K562 (cell line): Measurements from ENCODE around the gene LAMTOR1. TPM values are rescaled to one million over a fixed set of nuclear protein-coding genes. Genes with fewer than 3 reads are reported as not detected.
A peak's percentile ranks its signal among the peaks of the same experiment; 100 is the strongest.

ENCODE experiments used
- CBFB ChIP-seq: sonication (generic); formaldehyde crosslinking; IDR thresholded peaks from 2 replicates; pipeline ENCODE4 v1.4.0; 2020; ENCODE audit warnings: mild to moderate bottlenecking, missing genetic modification reagents
- GATAD2B ChIP-seq: fragments of 450-650 bp; IDR thresholded peaks from 2 replicates; pipeline ENCODE4 v1.6.1; 2017; ENCODE audit warnings: mild to moderate bottlenecking, borderline replicate concordance
- HNRNPK ChIP-seq: fragments of 200-400 bp; formaldehyde crosslinking; IDR thresholded peaks from one replicate; pipeline ENCODE4 v1.6.1; 2018; ENCODE audit warnings: mild to moderate bottlenecking, low read depth, low read length; ENCODE audit not compliant: poor library complexity, severe bottlenecking
- NCOA2 ChIP-seq, 2 experiments: fragments of 450-650 bp; IDR thresholded peaks; 2 replicates each; pipeline ENCODE4 v1.6.1; 2018; ENCODE audit warnings: mild to moderate bottlenecking in 2 of 2, moderate library complexity in 1 of 2; ENCODE audit not compliant: partially characterized antibody in 2 of 2
- POLR2A ChIP-seq: fragments of 450-650 bp; conservative IDR thresholded peaks from 2 replicates; pipeline ENCODE4 v1.6.1; 2016
- POLR3A ChIP-seq: IDR thresholded peaks from 2 replicates; pipeline ENCODE4 v1.6.1; 2011; ENCODE audit warnings: borderline replicate concordance, mild to moderate bottlenecking, moderate library complexity; ENCODE audit not compliant: insufficient read length, insufficient read depth; ENCODE audit errors: extremely low read depth
- RBM39 ChIP-seq: fragments of 200-400 bp; formaldehyde crosslinking; optimal IDR thresholded peaks from 2 replicates; pipeline ENCODE3; 2018; ENCODE audit warnings: low read depth, low read length
- TARDBP ChIP-seq: fragments of 450-650 bp; IDR thresholded peaks from 2 replicates; pipeline ENCODE4 v1.6.1; 2016
- ZBED1 ChIP-seq: IDR thresholded peaks from 2 replicates; pipeline ENCODE4 v1.6.1; 2014
- ZBTB7A ChIP-seq: IDR thresholded peaks from 2 replicates; pipeline ENCODE4 v1.6.1; 2011; ENCODE audit warnings: low read depth, mild to moderate bottlenecking, low read length, moderate library complexity, borderline replicate concordance; ENCODE audit not compliant: control insufficient read depth
- ZSCAN29 ChIP-seq: fragments of 450-650 bp; IDR thresholded peaks from 2 replicates; pipeline ENCODE4 v1.6.1; 2017
- polyA plus RNA-seq, 8 experiments: library from polyadenylated mRNA; depleted of rRNA in 4 of 8; stranded (reverse) in 5 of 8; unstranded in 3 of 8; fragments of >200 nt; fragmentation: Nextera tagmentation in 2 of 8; fragmentation: Illumina TruSeq in 1 of 8; extraction: Ambion mirVana in 2 of 8; extraction: Trizol in 1 of 8; gene quantifications; 2 replicates each; pipeline versions ENCODE4 v1.2.1 to v1.2.3, GENCODE V29; 2011 to 2014; ENCODE audit warnings: inconsistent platforms in 1 of 8, missing spikeins in 1 of 8
- total RNA-seq, 7 experiments: library from RNA; depleted of rRNA in 6 of 7; stranded (reverse); fragments of >200 nt in 6 of 7; fragmentation: Illumina TruSeq in 2 of 7; extraction: Trizol in 2 of 7; gene quantifications; 2 replicates each; pipeline versions ENCODE4 v1.2.1 to v1.2.3, GENCODE V29; 2011 to 2021; ENCODE audit warnings: low replicate concordance in 1 of 7
- TF ChIP-seq, protein P1 (sequence below): sonication (generic); formaldehyde crosslinking; IDR thresholded peaks from 2 replicates; pipeline ENCODE4 v1.8.0; 2022; ENCODE audit warnings: mild to moderate bottlenecking, missing genetic modification reagents, borderline replicate concordance
- TF ChIP-seq, protein P2 (sequence below), 2 experiments: fragments of 450-650 bp; IDR thresholded peaks; 2 replicates each; pipeline ENCODE4 v1.6.1; 2018; ENCODE audit warnings: mild to moderate bottlenecking in 2 of 2, low read depth in 1 of 2; ENCODE audit not compliant: partially characterized antibody in 2 of 2
- TF ChIP-seq, protein P3 (sequence below), 3 experiments: fragments of 200-800 bp in 1 of 3; fragments of 250-450 bp in 1 of 3; fragments of 450-650 bp in 1 of 3; sonication (Bioruptor Pico) in 1 of 3; sonication (Bioruptor generic) in 1 of 3; formaldehyde crosslinking in 1 of 3; IDR thresholded peaks; 2 replicates each; pipeline versions ENCODE4 v1.6.1 to v1.8.0; 2016 to 2022; ENCODE audit warnings: mild to moderate bottlenecking in 2 of 3, missing genetic modification characterization in 2 of 3, missing compliant biosample characterization in 1 of 3, moderate library complexity in 1 of 3
- TF ChIP-seq, protein P4 (sequence below): IDR thresholded peaks from 2 replicates; pipeline ENCODE4 v1.6.1; 2012; ENCODE audit warnings: low read depth, low read length, improper control_type of control experiment, borderline replicate concordance

LAMTOR1 gene
- total and polyA plus RNA-seq, 9 of the 15 experiments (the other 6 are each of a cell fraction or from before 2014, with no cell fraction given) = 62.6 to 104 (median 85.3) TPM

DNA sequence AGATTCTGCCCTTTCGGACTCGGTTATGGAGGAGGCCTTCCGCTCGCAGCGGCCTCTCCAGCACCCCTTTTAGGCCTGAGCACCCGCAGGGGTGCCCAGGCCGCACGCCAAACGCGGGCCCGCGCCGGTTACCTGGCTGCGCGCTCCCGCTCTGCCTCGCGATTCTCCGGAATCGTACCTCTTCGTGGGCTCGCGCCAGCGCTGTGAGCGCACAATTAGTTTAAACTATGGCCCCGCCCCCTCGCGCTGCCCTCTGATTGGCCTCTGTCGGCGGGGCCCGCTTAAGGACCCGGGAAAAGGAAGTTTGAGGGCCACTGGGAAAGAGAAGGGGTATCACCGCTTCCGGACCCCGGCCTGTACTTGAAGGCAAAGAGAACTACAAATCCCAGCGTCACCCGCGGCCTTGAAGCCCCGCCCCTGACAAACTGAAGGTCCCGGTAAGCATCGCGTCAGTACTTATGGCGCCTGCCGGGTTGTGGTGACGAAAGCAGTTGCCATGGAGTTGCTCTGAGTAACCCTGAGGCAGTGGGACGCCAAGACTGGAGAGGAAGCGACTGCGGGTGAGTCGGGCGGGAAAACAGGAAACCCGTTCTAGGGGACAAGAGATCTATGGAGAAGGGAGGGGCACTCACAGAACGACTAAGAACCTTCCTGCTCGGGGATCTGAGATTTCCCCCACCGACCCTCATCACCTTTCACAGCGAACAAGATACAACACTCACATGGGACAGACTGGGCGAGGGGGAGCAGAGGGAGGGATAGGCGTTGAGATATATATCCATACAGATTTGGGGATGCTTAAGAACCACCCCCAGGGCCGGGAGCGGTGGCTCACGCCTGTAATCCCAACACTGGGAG lies 22.5 kb downstream of the LAMTOR1 start, which contains the start of the genes LRRC51 and NUMA1 (continued):
- TF ChIP-seq NCOA2 (IDR thresholded peaks at IDR 0.05; ENCODE audit: partially characterized antibody in 2 of 2) (no peak), GATAD2B (no peak), TARDBP (no peak), CBFB (CRISPR knock-in tag) (no peak), ZBTB7A (peak; percentile 88), HNRNPK (no peak), RBM39 (no peak), POLR3A (no peak), ZSCAN29 (no peak), POLR2A (peak; percentile 90), ZBED1 (no peak)
- TF ChIP-seq, protein P1, sequence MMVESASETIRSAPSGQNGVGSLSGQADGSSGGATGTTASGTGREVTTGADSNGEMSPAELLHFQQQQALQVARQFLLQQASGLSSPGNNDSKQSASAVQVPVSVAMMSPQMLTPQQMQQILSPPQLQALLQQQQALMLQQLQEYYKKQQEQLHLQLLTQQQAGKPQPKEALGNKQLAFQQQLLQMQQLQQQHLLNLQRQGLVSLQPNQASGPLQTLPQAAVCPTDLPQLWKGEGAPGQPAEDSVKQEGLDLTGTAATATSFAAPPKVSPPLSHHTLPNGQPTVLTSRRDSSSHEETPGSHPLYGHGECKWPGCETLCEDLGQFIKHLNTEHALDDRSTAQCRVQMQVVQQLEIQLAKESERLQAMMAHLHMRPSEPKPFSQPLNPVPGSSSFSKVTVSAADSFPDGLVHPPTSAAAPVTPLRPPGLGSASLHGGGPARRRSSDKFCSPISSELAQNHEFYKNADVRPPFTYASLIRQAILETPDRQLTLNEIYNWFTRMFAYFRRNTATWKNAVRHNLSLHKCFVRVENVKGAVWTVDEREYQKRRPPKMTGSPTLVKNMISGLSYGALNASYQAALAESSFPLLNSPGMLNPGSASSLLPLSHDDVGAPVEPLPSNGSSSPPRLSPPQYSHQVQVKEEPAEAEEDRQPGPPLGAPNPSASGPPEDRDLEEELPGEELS (CRISPR knock-in tag) = no peak
- TF ChIP-seq, protein P2, sequence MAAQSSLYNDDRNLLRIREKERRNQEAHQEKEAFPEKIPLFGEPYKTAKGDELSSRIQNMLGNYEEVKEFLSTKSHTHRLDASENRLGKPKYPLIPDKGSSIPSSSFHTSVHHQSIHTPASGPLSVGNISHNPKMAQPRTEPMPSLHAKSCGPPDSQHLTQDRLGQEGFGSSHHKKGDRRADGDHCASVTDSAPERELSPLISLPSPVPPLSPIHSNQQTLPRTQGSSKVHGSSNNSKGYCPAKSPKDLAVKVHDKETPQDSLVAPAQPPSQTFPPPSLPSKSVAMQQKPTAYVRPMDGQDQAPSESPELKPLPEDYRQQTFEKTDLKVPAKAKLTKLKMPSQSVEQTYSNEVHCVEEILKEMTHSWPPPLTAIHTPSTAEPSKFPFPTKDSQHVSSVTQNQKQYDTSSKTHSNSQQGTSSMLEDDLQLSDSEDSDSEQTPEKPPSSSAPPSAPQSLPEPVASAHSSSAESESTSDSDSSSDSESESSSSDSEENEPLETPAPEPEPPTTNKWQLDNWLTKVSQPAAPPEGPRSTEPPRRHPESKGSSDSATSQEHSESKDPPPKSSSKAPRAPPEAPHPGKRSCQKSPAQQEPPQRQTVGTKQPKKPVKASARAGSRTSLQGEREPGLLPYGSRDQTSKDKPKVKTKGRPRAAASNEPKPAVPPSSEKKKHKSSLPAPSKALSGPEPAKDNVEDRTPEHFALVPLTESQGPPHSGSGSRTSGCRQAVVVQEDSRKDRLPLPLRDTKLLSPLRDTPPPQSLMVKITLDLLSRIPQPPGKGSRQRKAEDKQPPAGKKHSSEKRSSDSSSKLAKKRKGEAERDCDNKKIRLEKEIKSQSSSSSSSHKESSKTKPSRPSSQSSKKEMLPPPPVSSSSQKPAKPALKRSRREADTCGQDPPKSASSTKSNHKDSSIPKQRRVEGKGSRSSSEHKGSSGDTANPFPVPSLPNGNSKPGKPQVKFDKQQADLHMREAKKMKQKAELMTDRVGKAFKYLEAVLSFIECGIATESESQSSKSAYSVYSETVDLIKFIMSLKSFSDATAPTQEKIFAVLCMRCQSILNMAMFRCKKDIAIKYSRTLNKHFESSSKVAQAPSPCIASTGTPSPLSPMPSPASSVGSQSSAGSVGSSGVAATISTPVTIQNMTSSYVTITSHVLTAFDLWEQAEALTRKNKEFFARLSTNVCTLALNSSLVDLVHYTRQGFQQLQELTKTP (IDR thresholded peaks at IDR 0.05; ENCODE audit: low read depth in 1 of 2, partially characterized antibody in 2 of 2) = peak in 1 of 2 experiments; percentile 94
- TF ChIP-seq, protein P3, sequence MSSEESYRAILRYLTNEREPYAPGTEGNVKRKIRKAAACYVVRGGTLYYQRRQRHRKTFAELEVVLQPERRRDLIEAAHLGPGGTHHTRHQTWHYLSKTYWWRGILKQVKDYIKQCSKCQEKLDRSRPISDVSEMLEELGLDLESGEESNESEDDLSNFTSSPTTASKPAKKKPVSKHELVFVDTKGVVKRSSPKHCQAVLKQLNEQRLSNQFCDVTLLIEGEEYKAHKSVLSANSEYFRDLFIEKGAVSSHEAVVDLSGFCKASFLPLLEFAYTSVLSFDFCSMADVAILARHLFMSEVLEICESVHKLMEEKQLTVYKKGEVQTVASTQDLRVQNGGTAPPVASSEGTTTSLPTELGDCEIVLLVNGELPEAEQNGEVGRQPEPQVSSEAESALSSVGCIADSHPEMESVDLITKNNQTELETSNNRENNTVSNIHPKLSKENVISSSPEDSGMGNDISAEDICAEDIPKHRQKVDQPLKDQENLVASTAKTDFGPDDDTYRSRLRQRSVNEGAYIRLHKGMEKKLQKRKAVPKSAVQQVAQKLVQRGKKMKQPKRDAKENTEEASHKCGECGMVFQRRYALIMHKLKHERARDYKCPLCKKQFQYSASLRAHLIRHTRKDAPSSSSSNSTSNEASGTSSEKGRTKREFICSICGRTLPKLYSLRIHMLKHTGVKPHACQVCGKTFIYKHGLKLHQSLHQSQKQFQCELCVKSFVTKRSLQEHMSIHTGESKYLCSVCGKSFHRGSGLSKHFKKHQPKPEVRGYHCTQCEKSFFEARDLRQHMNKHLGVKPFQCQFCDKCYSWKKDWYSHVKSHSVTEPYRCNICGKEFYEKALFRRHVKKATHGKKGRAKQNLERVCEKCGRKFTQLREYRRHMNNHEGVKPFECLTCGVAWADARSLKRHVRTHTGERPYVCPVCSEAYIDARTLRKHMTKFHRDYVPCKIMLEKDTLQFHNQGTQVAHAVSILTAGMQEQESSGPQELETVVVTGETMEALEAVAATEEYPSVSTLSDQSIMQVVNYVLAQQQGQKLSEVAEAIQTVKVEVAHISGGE (CRISPR knock-in tag; IDR thresholded peaks at IDR 0.05) = peak in 2 of 3 experiments; percentile 16 to 96; a peak in 2 of 6 replicates
- TF ChIP-seq, protein P4, sequence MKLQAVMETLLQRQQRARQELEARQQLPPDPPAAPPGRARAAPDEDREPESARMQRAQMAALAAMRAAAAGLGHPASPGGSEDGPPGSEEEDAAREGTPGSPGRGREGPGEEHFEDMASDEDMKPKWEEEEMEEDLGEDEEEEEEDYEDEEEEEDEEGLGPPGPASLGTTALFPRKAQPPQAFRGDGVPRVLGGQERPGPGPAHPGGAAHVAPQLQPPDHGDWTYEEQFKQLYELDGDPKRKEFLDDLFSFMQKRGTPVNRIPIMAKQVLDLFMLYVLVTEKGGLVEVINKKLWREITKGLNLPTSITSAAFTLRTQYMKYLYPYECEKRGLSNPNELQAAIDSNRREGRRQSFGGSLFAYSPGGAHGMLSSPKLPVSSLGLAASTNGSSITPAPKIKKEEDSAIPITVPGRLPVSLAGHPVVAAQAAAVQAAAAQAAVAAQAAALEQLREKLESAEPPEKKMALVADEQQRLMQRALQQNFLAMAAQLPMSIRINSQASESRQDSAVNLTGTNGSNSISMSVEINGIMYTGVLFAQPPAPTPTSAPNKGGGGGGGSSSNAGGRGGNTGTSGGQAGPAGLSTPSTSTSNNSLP = no peak
